HepG2 (cell line): ENCODE results near the gene CDC14B. TPM values are rescaled to one million over a fixed set of nuclear protein-coding genes. Genes with fewer than 3 reads are reported as not detected.

Experiments
- ATAC-seq: fragments of 200-7000 bp; cut with Tn5 transposase; 3 replicates; pipeline ENCODE4 v1.9.1; 2020; ENCODE audit warnings: mild to moderate bottlenecking, moderate library complexity
- BruUV-seq: library from RNA; stranded (reverse); fragments of 400-500 nt; replicated peaks from 2 replicates; lab custom pipeline; 2021; lab: Mats Ljungman, UMichigan
- CTCF ChIA-PET: fragments of 300-600 bp; formaldehyde crosslinking; extraction: SDS; loops from one replicate; lab custom pipeline; 2021; ENCODE audit warnings: low total read pairs, inconsistent platforms, low intra/inter-chr PET ratio; lab: Yijun Ruan, JAX
- POLR2A ChIA-PET: fragments of 350-600 bp; sonication (Branson Sonifier 250); formaldehyde crosslinking; loops from one replicate; lab custom pipeline; 2020; ENCODE audit warnings: antibody characterized with exemption, inconsistent platforms; lab: Yijun Ruan, JAX
- DNase-seq: peaks from one replicate; pipeline ENCODE4 v3.0.0-alpha.2; 2015; ENCODE audit warnings: low spot score
- FAIRE-seq: peaks from 3 replicates; lab custom pipeline; 2011; peaks lifted over from hg19 to GRCh38; lab: Jason Lieb, UNC
- H2AFZ ChIP-seq: one replicate; pipeline ENCODE4 v1.6.1; 2011; ENCODE audit warnings: low read length, inconsistent platforms
- H3K27ac ChIP-seq: fragments of 300-600 bp; 3 replicates; pipeline ENCODE4 v1.8.0; 2011; ENCODE audit warnings: mixed run types, mild to moderate bottlenecking, mixed read lengths, low read length, inconsistent platforms; ENCODE audit not compliant: insufficient read depth; ENCODE audit errors: extremely low read length
- H3K27me3 ChIP-seq, 2 experiments: fragments of 200-600 bp in 1 of 2; 2 replicates in 1 of 2; 3 replicates in 1 of 2; pipeline versions ENCODE4 v1.6.0 to v1.8.0; 2011; ENCODE audit warnings: low read length in 2 of 2, mild to moderate bottlenecking in 2 of 2, moderate library complexity in 2 of 2, inconsistent platforms in 1 of 2; ENCODE audit not compliant: insufficient read depth in 2 of 2, control insufficient read depth in 1 of 2
- H3K36me3 ChIP-seq, 2 experiments: fragments of 200-600 bp in 1 of 2; replicated peaks in 1 of 2; 2 replicates in 1 of 2; 3 replicates in 1 of 2; pipeline versions ENCODE4 v1.5.1 to v1.8.0; 2011; ENCODE audit warnings: low read length in 2 of 2, inconsistent platforms in 1 of 2; ENCODE audit not compliant: insufficient read depth in 2 of 2, control insufficient read depth in 1 of 2
- H3K4me1 ChIP-seq: 2 replicates; pipeline ENCODE4 v1.5.1; 2012; ENCODE audit warnings: low read length, inconsistent platforms; ENCODE audit not compliant: insufficient read depth
- H3K4me2 ChIP-seq: 2 replicates; pipeline ENCODE4 v1.6.0; 2011; ENCODE audit warnings: low read depth, low read length, inconsistent platforms
- H3K4me3 ChIP-seq, 3 experiments: fragments of 200-600 bp in 1 of 3; sonication (generic), shearing (Covaris generic) in 1 of 3; replicated peaks in 1 of 3; 2 replicates each; pipeline ENCODE4 v1.5.1; 2011 to 2016; ENCODE audit warnings: low read length in 3 of 3, inconsistent platforms in 2 of 3, low read depth in 2 of 3, mild to moderate bottlenecking in 2 of 3, control low read depth in 1 of 3, mixed read lengths in 1 of 3; ENCODE audit not compliant: insufficient read depth in 1 of 3
- H3K79me2 ChIP-seq: one replicate; pipeline ENCODE4 v1.6.1; 2011; ENCODE audit warnings: low read length, inconsistent platforms; ENCODE audit not compliant: insufficient read depth
- H3K9ac ChIP-seq: 2 replicates; pipeline ENCODE4 v1.6.0; 2011; ENCODE audit warnings: mild to moderate bottlenecking, low read depth, low read length, inconsistent platforms; ENCODE audit not compliant: insufficient read depth
- H3K9me3 ChIP-seq: 2 replicates; pipeline ENCODE4 v1.5.1; 2012; ENCODE audit warnings: mild to moderate bottlenecking, low read length
- H4K20me1 ChIP-seq: 2 replicates; pipeline ENCODE4 v1.6.0; 2011; ENCODE audit warnings: inconsistent platforms, mild to moderate bottlenecking, low read length, moderate library complexity; ENCODE audit not compliant: insufficient read depth
- AGO1 ChIP-seq: fragments of 200-400 bp; formaldehyde crosslinking; IDR thresholded peaks from 2 replicates; pipeline ENCODE4 v1.6.1; 2017; ENCODE audit warnings: mild to moderate bottlenecking, low read depth, low read length, moderate library complexity; ENCODE audit not compliant: poor library complexity, severe bottlenecking
- CEBPG ChIP-seq: IDR thresholded peaks from 2 replicates; pipeline ENCODE4 v1.6.1; 2016
- HES4 ChIP-seq: sonication (generic); formaldehyde crosslinking; IDR thresholded peaks from 2 replicates; pipeline ENCODE4 v1.9.0; 2021; ENCODE audit warnings: mild to moderate bottlenecking, missing genetic modification reagents, borderline replicate concordance
- HNRNPL ChIP-seq: fragments of 200-400 bp; formaldehyde crosslinking; IDR thresholded peaks from 2 replicates; pipeline ENCODE4 v1.6.1; 2017; ENCODE audit warnings: mild to moderate bottlenecking, low read depth, low read length
- HOXA3 ChIP-seq: sonication (generic); formaldehyde crosslinking; IDR thresholded peaks from 2 replicates; pipeline ENCODE4 v1.5.0; 2020; ENCODE audit warnings: missing genetic modification reagents
- MAFK ChIP-seq, 2 experiments: IDR thresholded peaks in 1 of 2; conservative IDR thresholded peaks in 1 of 2; 2 replicates each; pipeline ENCODE4 v1.6.1; 2011; ENCODE audit warnings: improper control_type of control experiment in 2 of 2, low read length in 2 of 2
- MEIS1 ChIP-seq: sonication (generic); formaldehyde crosslinking; IDR thresholded peaks from 2 replicates; pipeline ENCODE4 v1.9.0; 2021; ENCODE audit warnings: mild to moderate bottlenecking, missing genetic modification reagents, moderate library complexity, borderline replicate concordance
- MTA1 ChIP-seq: sonication (generic); formaldehyde crosslinking; IDR thresholded peaks from 2 replicates; pipeline ENCODE4 v1.4.0; 2020; ENCODE audit warnings: missing genetic modification reagents, mild to moderate bottlenecking, borderline replicate concordance
- PCBP1 ChIP-seq: fragments of 200-400 bp; formaldehyde crosslinking; IDR thresholded peaks from 2 replicates; pipeline ENCODE4 v1.6.1; 2017; ENCODE audit warnings: mild to moderate bottlenecking, low read depth, low read length, borderline replicate concordance
- RAD21 ChIP-seq: fragments of 450-650 bp; formaldehyde crosslinking; IDR thresholded peaks from 2 replicates; pipeline ENCODE4 v1.5.0; 2020; ENCODE audit warnings: mild to moderate bottlenecking
- TAF15 ChIP-seq: fragments of 200-400 bp; formaldehyde crosslinking; IDR thresholded peaks from one replicate; pipeline ENCODE4 v1.6.1; 2018; ENCODE audit warnings: mild to moderate bottlenecking, low read depth, low read length; ENCODE audit not compliant: poor library complexity, severe bottlenecking
- ZBTB42 ChIP-seq: sonication (generic); formaldehyde crosslinking; IDR thresholded peaks from 2 replicates; pipeline ENCODE4 v1.5.0; 2020; ENCODE audit warnings: mild to moderate bottlenecking, missing genetic modification reagents
- ZIK1 ChIP-seq: sonication (generic); formaldehyde crosslinking; IDR thresholded peaks from 2 replicates; pipeline ENCODE4 v1.5.0; 2020; ENCODE audit warnings: mild to moderate bottlenecking, low read depth, missing genetic modification reagents, borderline replicate concordance
- ZNF121 ChIP-seq: sonication (generic); formaldehyde crosslinking; IDR thresholded peaks from 2 replicates; pipeline ENCODE4 v1.5.0; 2020; ENCODE audit warnings: mild to moderate bottlenecking, missing genetic modification reagents
- ZNF207 ChIP-seq: fragments of 450-650 bp; IDR thresholded peaks from 2 replicates; pipeline ENCODE4 v1.6.1; 2016; ENCODE audit warnings: antibody characterized with exemption, borderline replicate concordance
- ZNF296 ChIP-seq: sonication (generic); formaldehyde crosslinking; conservative IDR thresholded peaks from 2 replicates; pipeline ENCODE4 v1.5.0; 2020; ENCODE audit warnings: mild to moderate bottlenecking, missing genetic modification reagents
- ZNF678 ChIP-seq: sonication (generic); formaldehyde crosslinking; IDR thresholded peaks from 2 replicates; pipeline ENCODE4 v1.4.0; 2020; ENCODE audit warnings: mild to moderate bottlenecking, missing genetic modification reagents
- WGBS: methylation state at CpG from one replicate; pipeline ENCODE4 v1.1.6; 2017; ENCODE audit warnings: low lambda C conversion rate; 5-methylcytosine and 5-hydroxymethylcytosine counted together
- in situ Hi-C: cut with HindIII; loops from 2 replicates; pipeline ENCODE4 v1.10.0; 2017; ENCODE audit warnings: low pct_unique_long_range_greater_than_20kb; ENCODE audit not compliant: extremely low pct_ligation_motif_present
- intact Hi-C: fragments of 100-400 bp; cut with micrococcal nuclease; formaldehyde crosslinking; loops from one replicate; pipeline ENCODE4 v1.10.0; 2022; ENCODE audit not compliant: unreplicated experiment
- polyA plus RNA-seq, 8 experiments: library from polyadenylated mRNA; depleted of rRNA in 3 of 8; stranded (reverse) in 7 of 8; unstranded in 1 of 8; fragments of >200 nt; fragmentation: Illumina TruSeq in 4 of 8; extraction: Trizol in 4 of 8; gene quantifications; 2 replicates each; pipeline versions ENCODE4 v1.2.1 to v1.2.3, GENCODE V29; 2011 to 2016; ENCODE audit warnings: low read depth in 4 of 8, missing spikeins in 1 of 8, mixed read lengths in 1 of 8; ENCODE audit not compliant: insufficient read depth in 1 of 8
- total RNA-seq, 5 experiments: library from RNA; depleted of rRNA; stranded (reverse); fragments of >200 nt; fragmentation: Illumina TruSeq; extraction: Trizol; gene quantifications; 2 replicates each; pipeline ENCODE4 v1.2.3, GENCODE V29; 2016; ENCODE audit warnings: low read depth in 1 of 5
- TF ChIP-seq, protein P1 (sequence below): sonication (generic); formaldehyde crosslinking; IDR thresholded peaks from 2 replicates; pipeline ENCODE4 v1.5.1; 2020; ENCODE audit warnings: missing genetic modification reagents, mild to moderate bottlenecking, borderline replicate concordance
- TF ChIP-seq, protein P2 (sequence below): sonication (generic); formaldehyde crosslinking; IDR thresholded peaks from 2 replicates; pipeline ENCODE4 v1.5.1; 2020; ENCODE audit warnings: mild to moderate bottlenecking, moderate library complexity, missing genetic modification reagents
- TF ChIP-seq, protein P3 (sequence below): IDR thresholded peaks from 2 replicates; pipeline ENCODE4 v1.6.1; 2016; ENCODE audit warnings: low read depth, borderline replicate concordance

CDC14B gene
- total and polyA plus RNA-seq, 2 of the 13 experiments (the other 11 are each of a cell fraction or from before 2014, with no cell fraction given), result 25.8 to 33.3 TPM

DNA sequence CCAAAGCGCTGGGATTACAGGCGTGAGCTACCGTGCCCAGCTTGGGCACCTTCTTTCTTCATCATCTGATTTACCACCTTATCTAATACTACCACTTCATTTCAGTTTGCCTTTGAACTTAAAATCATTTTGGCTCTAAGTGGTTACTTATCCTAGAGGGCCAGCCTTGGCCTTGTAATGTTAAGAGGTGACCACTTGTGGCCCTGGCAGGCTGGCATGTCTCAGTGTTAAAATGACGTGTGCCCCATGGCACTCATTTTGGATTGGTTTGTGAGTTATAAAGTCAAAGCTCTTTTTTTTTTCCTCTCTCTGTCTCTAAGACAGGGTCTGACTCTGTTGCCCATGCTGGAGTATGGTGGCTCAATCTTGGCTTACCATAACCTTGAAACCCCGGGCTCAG, 151.9 kb downstream of the CDC14B start:
- intact Hi-C loops, result no loop called here
- in situ Hi-C loops, result no loop called here

DNA sequence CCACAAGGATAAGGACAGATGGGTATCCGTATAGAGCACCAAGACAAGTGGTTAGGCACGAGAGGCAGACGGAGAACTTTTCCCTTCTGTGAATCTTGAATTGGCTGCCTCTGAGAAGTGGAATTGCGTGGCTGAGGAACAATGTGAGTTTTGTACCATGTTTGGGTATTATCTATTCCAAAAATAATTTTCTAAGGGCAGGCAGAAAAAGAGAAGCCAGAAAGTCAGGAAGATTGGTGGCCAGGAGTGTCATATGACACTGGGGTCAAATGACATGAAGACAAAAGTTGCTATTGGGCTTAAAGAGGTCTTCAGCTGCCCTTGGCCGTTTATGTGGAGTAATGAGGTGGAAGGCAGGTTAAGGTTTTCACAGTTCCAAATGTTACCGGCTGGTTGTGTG, 155.2 kb downstream of the CDC14B start:
- intact Hi-C loops, result no loop called here
- Histone ChIP-seq H3K9me3 (no peaks in the 10 kb centered on the region), H3K27me3 (no peaks in the 10 kb centered on the region), H4K20me1 (no peaks in the 10 kb centered on the region), H2AFZ (no peak overlapping the region), H3K36me3 (peaks cover 9 to 24% of the 10 kb centered on the region in 2 experiments), H3K27ac (no peak overlapping the region), H3K4me2 (no peak overlapping the region), H3K79me2 (peaks cover 3% of the 10 kb centered on the region), H3K4me1 (peaks cover 4% of the 10 kb centered on the region; the same call in 1 of the 2 replicates), H3K9ac (no peak overlapping the region), H3K4me3 (no peak overlapping the region)
- no peak for ATAC-seq
- WGBS, result 93% methylated on average over 6 of the region's 6 CpGs
- in situ Hi-C loops, result no loop called here
- CTCF ChIA-PET, result no interaction called here
- DNase-seq, result no peak
- FAIRE-seq, result no peak
- POLR2A ChIA-PET, result no interaction called here
- no TSS peak for BruUV-seq
- no peak for TF ChIP-seq MAFK (conservative IDR thresholded peaks at IDR 0.05 in 1 of 2, IDR thresholded peaks at IDR 0.05 in 1 of 2; ENCODE audit: low read length in 2 of 2)
- TF ChIP-seq, protein P1, sequence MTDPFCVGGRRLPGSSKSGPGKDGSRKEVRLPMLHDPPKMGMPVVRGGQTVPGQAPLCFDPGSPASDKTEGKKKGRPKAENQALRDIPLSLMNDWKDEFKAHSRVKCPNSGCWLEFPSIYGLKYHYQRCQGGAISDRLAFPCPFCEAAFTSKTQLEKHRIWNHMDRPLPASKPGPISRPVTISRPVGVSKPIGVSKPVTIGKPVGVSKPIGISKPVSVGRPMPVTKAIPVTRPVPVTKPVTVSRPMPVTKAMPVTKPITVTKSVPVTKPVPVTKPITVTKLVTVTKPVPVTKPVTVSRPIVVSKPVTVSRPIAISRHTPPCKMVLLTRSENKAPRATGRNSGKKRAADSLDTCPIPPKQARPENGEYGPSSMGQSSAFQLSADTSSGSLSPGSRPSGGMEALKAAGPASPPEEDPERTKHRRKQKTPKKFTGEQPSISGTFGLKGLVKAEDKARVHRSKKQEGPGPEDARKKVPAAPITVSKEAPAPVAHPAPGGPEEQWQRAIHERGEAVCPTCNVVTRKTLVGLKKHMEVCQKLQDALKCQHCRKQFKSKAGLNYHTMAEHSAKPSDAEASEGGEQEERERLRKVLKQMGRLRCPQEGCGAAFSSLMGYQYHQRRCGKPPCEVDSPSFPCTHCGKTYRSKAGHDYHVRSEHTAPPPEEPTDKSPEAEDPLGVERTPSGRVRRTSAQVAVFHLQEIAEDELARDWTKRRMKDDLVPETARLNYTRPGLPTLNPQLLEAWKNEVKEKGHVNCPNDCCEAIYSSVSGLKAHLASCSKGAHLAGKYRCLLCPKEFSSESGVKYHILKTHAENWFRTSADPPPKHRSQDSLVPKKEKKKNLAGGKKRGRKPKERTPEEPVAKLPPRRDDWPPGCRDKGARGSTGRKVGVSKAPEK, result no peak
- TF ChIP-seq ZBTB42 (CRISPR knock-in tag), result no peak
- TF ChIP-seq HES4 (CRISPR knock-in tag), result no peak
- no peak for TF ChIP-seq ZNF678 (CRISPR knock-in tag)
- TF ChIP-seq, protein P2, sequence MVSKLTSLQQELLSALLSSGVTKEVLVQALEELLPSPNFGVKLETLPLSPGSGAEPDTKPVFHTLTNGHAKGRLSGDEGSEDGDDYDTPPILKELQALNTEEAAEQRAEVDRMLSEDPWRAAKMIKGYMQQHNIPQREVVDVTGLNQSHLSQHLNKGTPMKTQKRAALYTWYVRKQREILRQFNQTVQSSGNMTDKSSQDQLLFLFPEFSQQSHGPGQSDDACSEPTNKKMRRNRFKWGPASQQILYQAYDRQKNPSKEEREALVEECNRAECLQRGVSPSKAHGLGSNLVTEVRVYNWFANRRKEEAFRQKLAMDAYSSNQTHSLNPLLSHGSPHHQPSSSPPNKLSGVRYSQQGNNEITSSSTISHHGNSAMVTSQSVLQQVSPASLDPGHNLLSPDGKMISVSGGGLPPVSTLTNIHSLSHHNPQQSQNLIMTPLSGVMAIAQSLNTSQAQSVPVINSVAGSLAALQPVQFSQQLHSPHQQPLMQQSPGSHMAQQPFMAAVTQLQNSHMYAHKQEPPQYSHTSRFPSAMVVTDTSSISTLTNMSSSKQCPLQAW (CRISPR knock-in tag), result no peak
- no peak for TF ChIP-seq CEBPG (CRISPR knock-in tag)
- no peak for TF ChIP-seq PCBP1
- TF ChIP-seq ZNF207, result no peak
- TF ChIP-seq ZNF121 (CRISPR knock-in tag), result no peak
- no peak for TF ChIP-seq ZNF296 (CRISPR knock-in tag)

More for the DNA sequence above, 151.9 kb downstream of the CDC14B start:
- Histone ChIP-seq H3K4me2 (no peak overlapping the region), H3K27ac (no peak overlapping the region), H2AFZ (no peak overlapping the region), H3K4me1 (no peaks in the 10 kb centered on the region), H3K4me3 (no peak overlapping the region), H4K20me1 (no peaks in the 10 kb centered on the region), H3K27me3 (no peaks in the 10 kb centered on the region), H3K9me3 (no peaks in the 10 kb centered on the region), H3K79me2 (peaks cover 3% of the 10 kb centered on the region), H3K9ac (no peak overlapping the region), H3K36me3 (peaks cover 18 to 51% of the 10 kb centered on the region in 2 experiments)
- ATAC-seq (no peak), DNase-seq (no peak), FAIRE-seq (no peak)
- POLR2A ChIA-PET, result interaction anchor here (0.6 kb wide), 1 partner anchor 128 kb away, joined by 3 read pairs; no protein-coding TSS in a partner anchor
- no peak for TF ChIP-seq TAF15
- TF ChIP-seq, protein P3, sequence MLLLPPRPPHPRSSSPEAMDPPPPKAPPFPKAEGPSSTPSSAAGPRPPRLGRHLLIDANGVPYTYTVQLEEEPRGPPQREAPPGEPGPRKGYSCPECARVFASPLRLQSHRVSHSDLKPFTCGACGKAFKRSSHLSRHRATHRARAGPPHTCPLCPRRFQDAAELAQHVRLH (CRISPR knock-in tag), result no peak
- TF ChIP-seq HNRNPL, result no peak
- no peak for TF ChIP-seq HOXA3 (CRISPR knock-in tag)
- TF ChIP-seq RAD21, result no peak
- no peak for TF ChIP-seq AGO1
- no peak for TF ChIP-seq MEIS1 (CRISPR knock-in tag)
- no peak for TF ChIP-seq ZIK1 (CRISPR knock-in tag)
- TF ChIP-seq MTA1, result no peak
- no TSS peak for BruUV-seq
- CTCF ChIA-PET, result no interaction called here
- 94% methylated on average over 5 of the region's 5 CpGs for WGBS
